LNCaP clone FGC (cell line): Measurements from ENCODE around the gene NFXL1.

ENCODE experiments used
- DNase-seq: peaks from one replicate; pipeline ENCODE4 v3.0.0-alpha.2; 2011; ENCODE audit warnings: low read depth
- H3K4me3 ChIP-seq: 2 replicates; pipeline ENCODE4 v1.5.1; 2011; ENCODE audit warnings: mild to moderate bottlenecking, low read depth, low read length, control low read depth
- CTCF ChIP-seq: IDR thresholded peaks from 2 replicates; pipeline ENCODE4 v1.5.1; 2012; ENCODE audit warnings: mild to moderate bottlenecking; ENCODE audit not compliant: control insufficient read depth, insufficient read depth; ENCODE audit errors: extremely low read depth

The NFXL1 gene

GRCh38 chr4:47848041-47848440 lies 66.3 kb downstream of the NFXL1 start:
- no peak for DNase-seq
- no peak for TF ChIP-seq CTCF
- no peak overlapping the region for H3K4me3 ChIP-seq

GRCh38 chr4:47842985-47843384 lies 71.4 kb downstream of the NFXL1 start:
- DNase-seq: no peak
- no peak overlapping the region for H3K4me3 ChIP-seq
- no peak for TF ChIP-seq CTCF

- DNase-seq: no peak
- TF ChIP-seq CTCF: no peak
Measured at GRCh38 chr4:47840291-47840690, 74.1 kb downstream of the NFXL1 start.

GRCh38 chr4:47839259-47839658 lies 75.1 kb downstream of the NFXL1 start:
- no peak for DNase-seq
- H3K4me3 ChIP-seq: no peak overlapping the region
- TF ChIP-seq CTCF: peak; percentile 59

More at GRCh38 chr4:47840291-47840690, 74.1 kb downstream of the NFXL1 start:
- H3K4me3 ChIP-seq: no peak overlapping the region

GRCh38 chr4:47838445-47838844 lies 75.9 kb downstream of the NFXL1 start:
- TF ChIP-seq CTCF: no peak
- DNase-seq: no peak
- no peak overlapping the region for H3K4me3 ChIP-seq

- peak within 1 kb of the TSS; percentile 48 for H3K4me3 ChIP-seq
- DNase-seq: no peak
- no peak for TF ChIP-seq CTCF
Measured at GRCh38 chr4:47837908-47838294, 76.5 kb downstream of the NFXL1 start, which contains the start of gene CORIN. Gene CORIN, minus strand, starts transcription at chr4:47838067. Its CDS starts 118 bp downstream, at chr4:47837949.
